ENCODE results near the gene CALCR. TPM values are rescaled to one million over a fixed set of nuclear protein-coding genes. Genes with fewer than 3 reads are reported as not detected.

The CALCR gene
- total RNA-seq, 2 donors from 2014 or later: not detected

DNA sequence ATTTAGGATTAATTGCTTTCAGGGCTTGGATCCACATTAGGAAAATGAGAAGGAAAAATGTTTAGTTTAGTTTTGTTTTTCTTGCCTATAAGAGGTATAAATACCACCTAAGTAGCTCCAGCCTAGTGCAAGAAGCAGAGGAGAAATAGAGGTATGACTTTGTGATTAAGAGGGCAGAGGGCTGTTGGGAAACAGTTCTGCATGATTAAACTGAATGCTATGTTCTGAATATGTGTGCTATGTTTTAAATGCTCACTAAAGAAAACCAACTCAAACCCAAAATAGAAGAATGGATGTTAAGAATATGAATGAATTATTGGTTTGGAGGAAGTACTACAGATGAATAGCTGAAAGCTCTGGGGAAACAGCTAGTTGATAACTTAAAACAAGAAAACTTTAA lies 7.6 kb downstream of the CALCR start:
- no peaks in the 10 kb centered on the region for H3K4me1 ChIP-seq
- intact Hi-C loops (cut with DNase I): no loop called here
- DNase-seq: no peak
- no peaks in the 10 kb centered on the region for H3K36me3 ChIP-seq (replicated peaks in 1 of 2; ENCODE audit: insufficient read depth in 1 of 2, low read depth in 2 of 2)
- no peak overlapping the region for H3K27ac ChIP-seq
- no peak overlapping the region for H3K4me3 ChIP-seq
- H3K9me3 ChIP-seq: no peaks in the 10 kb centered on the region
- no peaks in the 10 kb centered on the region for H3K27me3 ChIP-seq
- ATAC-seq: no peak
- TF ChIP-seq POLR2A (IDR thresholded peaks at IDR 0.05) (no peak), CTCF (IDR thresholded peaks at IDR 0.05) (no peak)

GRCh38 chr7:93563584-93563983 lies 10.9 kb downstream of the CALCR start:
- no peak overlapping the region for H3K4me3 ChIP-seq
- no peak overlapping the region for H3K27ac ChIP-seq
- peaks cover 7% of the 10 kb centered on the region for H3K4me1 ChIP-seq
- TF ChIP-seq CTCF (IDR thresholded peaks at IDR 0.05): no peak
- TF ChIP-seq POLR2A (IDR thresholded peaks at IDR 0.05): no peak
- intact Hi-C loops (cut with DNase I): no loop called here
- WGBS, 2 donors: 48 to 60% methylated on average over 6 of the region's 6 CpGs
- H3K27me3 ChIP-seq: no peaks in the 10 kb centered on the region
- ATAC-seq (no peak), DNase-seq (no peak)
- no peaks in the 10 kb centered on the region for H3K9me3 ChIP-seq
- H3K36me3 ChIP-seq (replicated peaks in 1 of 2; ENCODE audit: insufficient read depth in 1 of 2, low read depth in 2 of 2): no peaks in the 10 kb centered on the region

DNA sequence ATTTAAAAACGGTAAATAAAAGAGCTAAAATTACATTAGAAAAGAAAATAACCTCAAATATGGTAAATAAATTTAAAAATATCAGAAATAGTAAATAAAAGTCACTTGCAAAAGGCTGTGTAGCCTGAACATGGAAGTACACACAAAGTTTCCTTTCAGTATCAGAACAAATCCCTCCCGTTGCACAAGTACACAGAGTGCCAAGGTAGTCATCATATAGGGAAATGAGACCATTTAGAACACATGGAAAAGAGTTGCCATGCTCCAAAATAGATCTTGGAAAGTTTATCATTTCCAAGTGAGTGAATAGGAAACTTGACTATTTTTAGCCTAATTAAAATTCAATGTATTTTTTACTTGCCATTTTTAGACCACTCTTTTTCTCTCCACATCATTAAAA lies 11.6 kb downstream of the CALCR start:
- Histone ChIP-seq H3K27me3 (no peaks in the 10 kb centered on the region), H3K27ac (no peak overlapping the region), H3K4me1 (peaks cover 9% of the 10 kb centered on the region), H3K36me3 (replicated peaks in 1 of 2; ENCODE audit: insufficient read depth in 1 of 2, low read depth in 2 of 2) (no peaks in the 10 kb centered on the region), H3K4me3 (no peak overlapping the region), H3K9me3 (no peaks in the 10 kb centered on the region)
- WGBS, 2 donors: 61 to 62% methylated on average over 2 of the region's 2 CpGs
- intact Hi-C loops (cut with DNase I): no loop called here
- ATAC-seq: no peak
- DNase-seq: no peak
- TF ChIP-seq POLR2A (IDR thresholded peaks at IDR 0.05) (no peak), CTCF (IDR thresholded peaks at IDR 0.05) (no peak)

DNA sequence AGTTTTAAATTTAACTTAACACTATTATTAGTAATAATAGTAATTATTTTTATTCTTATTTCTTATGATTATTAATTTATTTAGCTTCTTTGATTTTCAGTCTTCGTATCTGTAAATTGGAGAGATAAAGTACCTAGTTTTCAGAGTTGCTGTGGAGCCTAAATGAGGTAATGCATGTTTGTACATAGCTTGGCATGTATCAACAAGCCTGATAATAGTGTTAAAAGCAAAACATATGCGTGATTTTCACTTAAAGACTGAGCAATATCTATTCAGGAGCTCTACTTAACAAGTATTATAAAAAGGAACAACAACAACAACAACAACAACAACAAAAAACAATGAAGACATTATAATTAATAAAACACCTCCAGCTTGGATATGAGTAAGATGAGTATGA lies 12.4 kb downstream of the CALCR start:
- Histone ChIP-seq H3K4me3 (no peak overlapping the region), H3K27ac (no peak overlapping the region), H3K4me1 (peaks cover 9% of the 10 kb centered on the region), H3K9me3 (no peaks in the 10 kb centered on the region), H3K27me3 (no peaks in the 10 kb centered on the region), H3K36me3 (replicated peaks in 1 of 2; ENCODE audit: insufficient read depth in 1 of 2, low read depth in 2 of 2) (no peaks in the 10 kb centered on the region)
- ATAC-seq: no peak
- WGBS, 2 donors: 61 to 73% methylated on average over 2 of the region's 2 CpGs
- no peak for TF ChIP-seq POLR2A (IDR thresholded peaks at IDR 0.05)
- TF ChIP-seq CTCF (IDR thresholded peaks at IDR 0.05): no peak
- DNase-seq: no peak
- intact Hi-C loops (cut with DNase I): no loop called here

DNA sequence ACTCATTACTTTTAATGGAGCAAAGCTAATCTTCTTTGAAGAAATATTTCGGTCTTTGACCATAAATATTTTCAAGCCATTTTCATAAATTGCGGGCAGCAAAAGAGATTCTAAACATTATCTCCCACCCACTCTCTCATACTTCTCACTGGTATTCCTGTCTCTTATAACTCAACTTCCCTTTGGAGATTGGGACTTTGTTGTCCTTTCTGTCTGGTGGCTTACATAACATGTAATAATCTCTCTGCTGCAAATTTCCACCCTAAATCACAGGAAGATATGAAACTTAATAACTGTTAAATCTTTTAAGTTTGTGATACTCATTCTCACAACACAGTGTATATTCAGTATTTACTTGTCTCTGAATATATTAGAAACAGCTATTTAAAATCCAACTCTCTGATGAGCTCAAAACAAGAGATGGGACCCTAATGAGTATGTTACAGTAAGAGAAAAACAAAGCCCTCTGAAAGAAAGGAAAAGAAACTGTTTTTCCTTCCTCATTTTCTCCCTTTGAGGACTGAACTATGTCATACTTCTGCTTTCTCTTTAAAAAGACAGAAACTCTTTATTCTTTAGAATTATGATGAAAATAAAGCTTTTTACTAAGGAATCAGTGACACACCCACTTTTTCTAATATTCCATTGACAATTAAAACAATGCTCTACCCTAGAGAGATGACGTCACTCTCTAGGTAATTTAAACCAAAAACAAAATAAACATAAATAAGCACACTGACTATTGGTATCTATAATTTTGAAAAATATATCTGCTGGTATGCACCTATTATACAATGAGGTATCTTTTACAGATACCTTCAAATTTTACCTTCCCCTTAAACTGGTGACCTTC lies 14.7 kb downstream of the CALCR start:
- no peak overlapping the region for H3K4me3 ChIP-seq
- WGBS, 2 donors: 86% methylated on average over 3 of the region's 3 CpGs
- no peaks in the 10 kb centered on the region for H3K36me3 ChIP-seq (replicated peaks in 1 of 2; ENCODE audit: insufficient read depth in 1 of 2, low read depth in 2 of 2)

More for the DNA sequence above, 14.7 kb downstream of the CALCR start:
- peak overlapping the region in 1 of 4 donors; percentile 15 for H3K27ac ChIP-seq
- intact Hi-C loops (cut with DNase I): no loop called here
- H3K27me3 ChIP-seq: no peaks in the 10 kb centered on the region
- no peak for TF ChIP-seq POLR2A (IDR thresholded peaks at IDR 0.05)
- no peak for TF ChIP-seq CTCF (IDR thresholded peaks at IDR 0.05)
- H3K9me3 ChIP-seq: no peaks in the 10 kb centered on the region
- ATAC-seq (no peak), DNase-seq (no peak)
- peaks cover 9% of the 10 kb centered on the region for H3K4me1 ChIP-seq
